HG02938 (cell line): ENCODE data around the gene SLC35G6.

ENCODE experiments used
- ATAC-seq: cut with Tn5 transposase; IDR thresholded peaks from one replicate; pipeline ENCODE4 v1.9.1; 2021; ENCODE audit warnings: mild to moderate bottlenecking, moderate library complexity; ENCODE audit not compliant: unreplicated experiment

Gene SLC35G6

GRCh38 chr17:7499161-7499560, 17.9 kb downstream of the SLC35G6 start:
- no peak for ATAC-seq

GRCh38 chr17:7501729-7502128, 20.5 kb downstream of the SLC35G6 start:
- ATAC-seq = no peak

GRCh38 chr17:7502171-7502847, 21.1 kb downstream of the SLC35G6 start:
- ATAC-seq = no peak

GRCh38 chr17:7502987-7503386, 21.7 kb downstream of the SLC35G6 start:
- no peak for ATAC-seq

GRCh38 chr17:7503521-7503920, 22.3 kb downstream of the SLC35G6 start:
- no peak for ATAC-seq

- no peak for ATAC-seq
These were observed 26.9 kb downstream of the SLC35G6 start for GRCh38 chr17:7508145-7508544.

GRCh38 chr17:7508846-7509245, 27.6 kb downstream of the SLC35G6 start:
- no peak for ATAC-seq

- no peak for ATAC-seq
These were observed 28.7 kb downstream of the SLC35G6 start for GRCh38 chr17:7509937-7510336.

GRCh38 chr17:7511108-7511507, 29.9 kb downstream of the SLC35G6 start:
- ATAC-seq = no peak

GRCh38 chr17:7512105-7512504, 30.9 kb downstream of the SLC35G6 start:
- ATAC-seq = no peak

GRCh38 chr17:7512824-7513540, 31.7 kb downstream of the SLC35G6 start:
- ATAC-seq = no peak

- ATAC-seq = no peak
These were observed 32.7 kb downstream of the SLC35G6 start for GRCh38 chr17:7513850-7514419.

- ATAC-seq = no peak
These were observed 34.8 kb downstream of the SLC35G6 start for GRCh38 chr17:7515911-7516610.

- no peak for ATAC-seq
These were observed 41.8 kb downstream of the SLC35G6 start for GRCh38 chr17:7523033-7523432.

GRCh38 chr17:7528842-7529241, 47.6 kb downstream of the SLC35G6 start:
- ATAC-seq = no peak

- ATAC-seq = no peak
These were observed 49.0 kb downstream of the SLC35G6 start for GRCh38 chr17:7530023-7530900.
